Hepatocyte (in vitro differentiated cells): Measurements from ENCODE around the gene EREG.

Experiments used
- EZH2 ChIP-seq: fragments of 200-600 bp; sonication (generic); IDR thresholded peaks from 2 replicates; pipeline ENCODE4 v1.6.1; 2016; ENCODE audit warnings: antibody characterized with exemption, mild to moderate bottlenecking, borderline replicate concordance
- EZH2phosphoT487 ChIP-seq: fragments of 200-600 bp; sonication (generic); IDR thresholded peaks from one replicate; pipeline ENCODE4 v1.6.1; 2018; ENCODE audit warnings: antibody characterized with exemption, mild to moderate bottlenecking, low read depth, moderate library complexity; ENCODE audit not compliant: unreplicated experiment, severe bottlenecking
- TF ChIP-seq, protein P1 (sequence below): fragments of 200-600 bp; sonication (generic); IDR thresholded peaks from 2 replicates; pipeline ENCODE4 v1.5.1; 2016; ENCODE audit warnings: antibody characterized with exemption, mild to moderate bottlenecking; ENCODE audit not compliant: poor library complexity

DNA sequence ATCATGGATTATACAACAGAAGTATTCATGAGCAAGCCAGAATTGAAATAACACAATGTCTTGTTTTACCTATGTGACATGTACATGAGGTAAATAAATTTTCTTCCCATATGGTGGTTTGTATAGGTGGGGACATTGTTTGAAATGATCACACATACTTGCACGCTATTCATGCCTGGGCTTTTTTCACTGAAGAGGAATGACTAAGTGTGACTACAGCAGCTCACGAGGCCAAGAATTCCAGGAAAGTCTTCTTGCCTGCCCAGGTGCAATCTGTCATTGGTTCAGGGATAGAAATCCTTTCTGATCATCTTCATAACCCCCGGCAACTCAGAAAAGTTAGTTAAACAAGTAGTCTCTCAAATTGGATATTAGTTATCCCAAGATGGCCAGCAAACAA lies 43.7 kb downstream of the EREG start:
- TF ChIP-seq, protein P1, sequence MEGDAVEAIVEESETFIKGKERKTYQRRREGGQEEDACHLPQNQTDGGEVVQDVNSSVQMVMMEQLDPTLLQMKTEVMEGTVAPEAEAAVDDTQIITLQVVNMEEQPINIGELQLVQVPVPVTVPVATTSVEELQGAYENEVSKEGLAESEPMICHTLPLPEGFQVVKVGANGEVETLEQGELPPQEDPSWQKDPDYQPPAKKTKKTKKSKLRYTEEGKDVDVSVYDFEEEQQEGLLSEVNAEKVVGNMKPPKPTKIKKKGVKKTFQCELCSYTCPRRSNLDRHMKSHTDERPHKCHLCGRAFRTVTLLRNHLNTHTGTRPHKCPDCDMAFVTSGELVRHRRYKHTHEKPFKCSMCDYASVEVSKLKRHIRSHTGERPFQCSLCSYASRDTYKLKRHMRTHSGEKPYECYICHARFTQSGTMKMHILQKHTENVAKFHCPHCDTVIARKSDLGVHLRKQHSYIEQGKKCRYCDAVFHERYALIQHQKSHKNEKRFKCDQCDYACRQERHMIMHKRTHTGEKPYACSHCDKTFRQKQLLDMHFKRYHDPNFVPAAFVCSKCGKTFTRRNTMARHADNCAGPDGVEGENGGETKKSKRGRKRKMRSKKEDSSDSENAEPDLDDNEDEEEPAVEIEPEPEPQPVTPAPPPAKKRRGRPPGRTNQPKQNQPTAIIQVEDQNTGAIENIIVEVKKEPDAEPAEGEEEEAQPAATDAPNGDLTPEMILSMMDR, result no peak
- TF ChIP-seq EZH2, result no peak
- TF ChIP-seq EZH2phosphoT487, result no peak
